Muscle of back (tissue), 13 donors: ENCODE results near the gene NCAPG2. TPM values are rescaled to one million over a fixed set of nuclear protein-coding genes. Genes with fewer than 3 reads are reported as not detected.

Experiments
- DNase-seq, 3 donors: peaks; one replicate each; pipeline versions ENCODE4 v3.0.0 to v3.0.0-alpha.2; 2013
- long read RNA-seq, 9 donors: transcript quantifications; one replicate each; lab custom pipeline, GENCODE V29; 2026
- polyA plus RNA-seq, 10 donors: library from polyadenylated mRNA; unstranded; fragments of 120-200 nt; gene quantifications; one replicate each; pipeline ENCODE4 v1.2.1, GENCODE V29; 2013; ENCODE audit not compliant: insufficient read length in 10 of 10

NCAPG2 gene
- 10 to 100 TPM; 12.2 to 20.7 (median 15.7) TPM for polyA plus RNA-seq
- long read RNA-seq, donor 1, result 0 reads
- long read RNA-seq, donor 2, result 0 reads
- long read RNA-seq, donor 3, result 0 reads
- long read RNA-seq, donor 4, partial matches to known transcripts, result 0 of 1 reads
- long read RNA-seq, donor 4, other reads (novel, unspliced or antisense), result 0 of 1 reads
- long read RNA-seq, donor 5, result 0 reads
- long read RNA-seq, donor 6, result 0 reads
- long read RNA-seq, donor 7, partial matches to known transcripts, result 0 of 2 reads
- long read RNA-seq, donor 7, other reads (novel, unspliced or antisense), result 0 of 2 reads
- long read RNA-seq, donor 8, partial matches to known transcripts, result 0 of 1 reads
- long read RNA-seq, donor 8, other reads (novel, unspliced or antisense), result 0 of 1 reads
- long read RNA-seq, donor 9, result 0 reads

DNA sequence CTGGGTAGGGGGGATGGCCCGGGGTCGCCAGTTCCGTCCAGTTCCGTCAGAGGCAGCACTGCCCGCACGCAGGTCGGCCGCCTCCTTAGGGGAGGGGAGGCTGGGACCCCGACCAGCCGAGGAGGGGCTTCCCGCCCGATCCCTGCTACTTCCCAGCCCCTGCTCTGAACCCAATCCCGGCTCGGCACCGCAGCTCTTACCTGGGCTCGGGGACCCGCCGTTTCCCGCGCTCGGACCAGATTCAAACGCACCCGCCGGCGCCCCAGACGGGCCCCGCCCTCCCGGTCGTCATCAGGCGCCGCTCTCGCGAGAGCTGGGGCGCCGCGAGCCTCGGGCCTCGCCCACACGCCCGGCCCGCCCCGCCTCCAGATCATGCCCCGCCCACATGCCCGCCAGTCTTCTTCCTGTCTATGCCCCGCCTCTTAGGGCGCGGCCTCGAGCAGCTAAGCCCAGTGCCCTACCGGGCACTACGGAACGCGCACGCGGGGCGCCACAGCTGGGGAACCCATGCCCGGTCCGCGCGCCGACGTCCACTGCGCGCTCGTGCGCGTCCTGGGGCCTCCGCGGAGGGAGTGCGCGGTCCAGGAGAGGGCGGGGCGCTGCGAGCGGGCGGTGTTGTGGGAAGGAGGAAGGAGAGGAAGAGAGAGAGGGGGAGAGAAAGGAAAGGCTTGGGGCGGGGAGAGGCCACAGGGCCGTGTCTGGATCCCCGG is at the start of gene NCAPG2:
Gene NCAPG2, minus strand, starts transcription at position 281 of the 710 bp plus-strand sequence. CDS start 2,905 bp downstream, outside the sequence.
- DNase-seq, result peak; percentile 97 to 99 (median 97)

GRCh38 chr7:158753900-158754299 is 49.3 kb upstream of the NCAPG2 start:
- DNase-seq, result no peak

DNA sequence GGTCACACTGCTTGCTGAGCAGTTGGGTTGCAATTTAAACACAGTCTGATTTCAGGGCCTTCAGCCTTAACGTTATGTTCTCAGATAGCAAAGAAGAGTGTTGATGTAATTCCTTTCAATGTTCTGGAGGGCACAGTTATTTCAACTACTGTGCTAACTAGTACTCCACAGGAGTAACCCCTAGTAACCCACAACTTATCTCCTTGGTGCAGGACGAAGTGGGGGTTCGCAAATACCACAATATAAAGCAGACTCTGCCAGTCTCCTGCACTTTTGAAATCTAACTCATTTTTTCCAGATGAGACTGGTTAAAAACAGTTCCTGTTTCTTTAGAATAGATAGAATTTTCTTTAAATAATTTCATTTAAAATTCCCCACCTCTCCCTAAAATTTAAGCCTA is 47.1 kb upstream of the NCAPG2 start:
- no peak for DNase-seq

GRCh38 chr7:158751199-158751598 is 46.6 kb upstream of the NCAPG2 start:
- DNase-seq, result no peak

DNA sequence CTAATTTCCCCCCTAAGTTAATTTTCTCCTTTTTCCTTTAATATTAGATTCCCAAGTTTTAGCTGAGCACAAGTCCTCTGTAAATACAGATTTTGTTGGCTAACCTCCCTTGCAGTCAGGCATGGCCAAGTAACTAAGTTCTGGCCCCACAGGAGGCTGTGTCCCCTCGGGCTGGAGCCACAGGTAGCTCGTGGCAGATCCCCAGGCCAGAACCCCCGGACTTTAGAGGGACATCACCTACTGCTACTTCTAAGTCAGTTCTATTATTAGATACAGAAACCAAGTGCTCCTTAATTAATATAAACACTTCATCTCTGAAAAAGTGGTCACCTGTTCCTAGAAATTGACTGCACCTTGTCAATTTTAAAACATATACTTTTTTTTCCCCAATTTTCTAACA is 46.1 kb upstream of the NCAPG2 start:
- DNase-seq, result no peak

GRCh38 chr7:158749396-158749795 is 44.8 kb upstream of the NCAPG2 start:
- no peak for DNase-seq

DNA sequence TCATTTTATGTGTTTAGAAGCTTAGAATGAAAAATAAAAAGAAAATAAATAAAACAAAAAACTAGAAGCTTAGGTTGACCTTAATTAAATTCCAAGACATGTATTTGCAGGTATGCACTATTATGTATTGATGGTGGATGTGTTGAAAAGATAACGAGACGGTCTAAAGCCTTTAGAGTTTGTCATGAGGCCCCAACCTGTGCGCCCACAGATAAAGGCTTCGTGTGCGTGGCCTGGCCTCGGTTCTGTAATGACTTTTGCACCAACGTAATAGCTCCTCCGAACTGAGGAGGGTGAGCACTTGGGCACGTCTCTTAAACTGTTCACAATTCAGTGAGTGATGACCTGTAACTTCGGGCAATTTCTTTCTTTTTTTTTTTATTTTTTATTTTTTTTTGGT is 43.7 kb upstream of the NCAPG2 start:
- DNase-seq, result no peak

DNA sequence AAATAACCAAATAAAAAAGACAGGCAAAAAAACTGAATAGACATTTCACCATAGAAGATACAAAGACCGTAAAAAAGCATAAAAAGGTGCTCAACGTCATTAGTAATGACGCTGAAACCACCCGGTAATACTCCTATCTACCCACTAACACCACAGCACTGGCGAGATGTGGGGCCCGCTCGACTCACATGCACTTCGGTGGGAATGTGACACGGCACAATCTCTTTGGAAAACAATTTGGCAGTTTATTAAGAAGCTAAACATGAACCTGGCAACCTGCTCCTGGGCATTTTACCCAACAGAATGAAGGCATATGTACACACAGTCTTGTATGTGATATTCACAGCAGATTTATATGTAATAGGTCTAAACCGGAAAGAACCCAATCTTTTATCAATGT is 42.8 kb upstream of the NCAPG2 start:
- no peak for DNase-seq

- DNase-seq, result no peak
These were observed 42.4 kb upstream of the NCAPG2 start for GRCh38 chr7:158746957-158747356.

- no peak for DNase-seq
These were observed 40.6 kb upstream of the NCAPG2 start for GRCh38 chr7:158745057-158745715.

- DNase-seq, result no peak
These were observed 39.5 kb upstream of the NCAPG2 start for GRCh38 chr7:158744070-158744469.

DNA sequence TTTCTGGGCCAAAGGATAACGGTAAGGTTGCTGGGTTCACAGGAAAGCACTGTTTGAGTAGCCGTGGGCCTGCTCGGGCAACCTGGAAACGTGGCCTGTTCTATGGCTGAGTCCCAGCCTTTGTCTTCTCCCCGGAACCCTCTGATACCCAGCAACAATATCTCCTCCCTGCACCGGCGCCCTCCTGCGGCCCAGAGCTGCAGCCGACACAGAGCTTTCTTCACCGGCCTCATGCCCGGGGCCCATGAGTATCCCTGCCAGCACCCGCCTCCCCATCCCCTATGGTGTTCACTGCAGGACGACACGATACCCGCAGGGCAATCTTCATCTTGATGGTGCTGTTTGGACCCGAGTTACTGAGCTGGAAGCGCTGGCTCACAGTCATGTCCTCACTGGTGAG is 38.6 kb upstream of the NCAPG2 start:
- DNase-seq, result no peak

DNA sequence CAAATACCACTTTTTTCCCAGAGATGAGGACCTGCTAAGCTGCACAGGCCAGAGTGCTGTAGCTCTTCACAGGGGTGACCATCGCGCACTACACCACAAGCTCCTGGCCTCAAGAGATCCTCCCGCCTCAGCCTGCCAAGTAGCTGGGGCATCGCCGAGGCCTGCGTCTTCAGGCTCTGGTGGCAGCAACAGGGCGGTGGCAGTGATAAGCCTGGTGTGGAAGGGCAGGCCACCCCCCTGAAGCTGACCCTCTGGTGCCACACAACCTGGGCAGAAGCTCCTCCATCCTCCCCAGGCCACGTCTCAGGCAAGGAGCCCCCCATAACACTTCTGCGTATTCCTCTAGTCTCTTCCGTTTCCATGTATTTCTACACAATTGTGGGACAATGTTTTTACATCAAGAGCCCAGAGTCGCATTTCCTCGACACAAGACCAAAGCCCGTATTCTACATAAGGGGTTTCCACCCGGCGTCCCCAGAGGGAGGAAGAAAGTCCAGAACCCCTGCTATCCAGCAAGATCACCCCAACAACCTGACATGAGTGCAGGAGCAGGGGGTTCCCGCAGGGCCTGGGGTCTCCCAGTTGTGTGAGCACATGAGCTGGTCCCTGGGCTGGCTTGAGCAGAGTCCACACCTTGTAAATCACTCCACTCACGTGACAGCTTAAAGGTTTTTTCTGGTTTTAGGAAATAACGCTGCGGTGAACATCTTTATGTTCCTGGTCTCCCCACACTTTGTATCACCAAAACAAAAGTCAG is 37.6 kb upstream of the NCAPG2 start:
- DNase-seq, result no peak

DNA sequence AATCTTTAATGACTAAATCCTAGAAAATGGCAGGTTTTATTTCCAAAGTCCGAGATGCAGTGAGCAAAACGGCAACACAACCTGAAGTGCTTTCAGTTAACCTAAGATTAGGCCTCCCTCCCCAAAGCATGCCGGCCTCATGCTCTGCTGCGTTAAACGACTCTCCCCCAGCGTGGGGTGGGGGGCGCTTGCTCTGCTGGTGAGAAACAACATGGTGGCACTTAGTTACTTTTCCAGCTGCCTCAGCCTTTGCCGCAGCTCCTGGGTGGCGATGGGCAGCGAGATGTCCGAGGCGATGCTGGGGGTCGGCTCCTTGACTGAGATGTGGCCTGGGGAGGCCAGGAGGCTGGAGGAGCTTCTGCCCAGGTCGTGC is 36.7 kb upstream of the NCAPG2 start:
- DNase-seq, result no peak

- peak in 1 of 3 donors; percentile 33 for DNase-seq
These were observed 36.2 kb upstream of the NCAPG2 start for GRCh38 chr7:158740657-158741293.

DNA sequence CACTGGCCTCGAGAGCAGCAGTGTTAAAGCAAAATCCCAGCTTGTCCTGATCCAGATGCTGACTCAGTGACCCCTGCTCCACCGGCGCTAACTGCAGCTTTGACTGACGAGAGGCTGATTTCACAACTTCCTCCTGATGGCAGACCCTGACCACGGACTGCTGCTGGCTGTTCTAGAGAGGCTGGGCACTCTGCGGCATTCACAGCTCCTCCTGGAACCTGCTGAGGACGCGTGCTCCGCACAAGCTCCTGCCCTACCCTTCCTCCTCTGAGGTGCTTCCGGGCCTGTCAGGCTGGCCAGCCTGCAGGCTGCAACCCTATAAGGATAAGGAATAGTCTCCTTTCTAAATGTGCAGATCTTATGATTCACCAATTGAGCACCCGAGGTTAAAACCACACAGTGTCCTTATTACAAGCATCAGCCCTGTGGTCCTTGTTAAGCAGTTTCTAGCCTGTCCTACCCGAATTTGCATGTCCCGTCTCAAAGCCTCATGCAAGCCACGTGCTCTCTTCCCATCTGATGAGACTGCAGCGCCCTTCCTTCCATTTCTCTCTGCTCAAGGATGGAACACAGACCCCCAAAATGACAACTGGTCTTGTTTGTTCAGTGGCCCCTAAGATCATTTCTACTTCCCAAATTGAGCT is 35.5 kb upstream of the NCAPG2 start:
- DNase-seq, result peak in 2 of 3 donors; percentile 26 to 35

DNA sequence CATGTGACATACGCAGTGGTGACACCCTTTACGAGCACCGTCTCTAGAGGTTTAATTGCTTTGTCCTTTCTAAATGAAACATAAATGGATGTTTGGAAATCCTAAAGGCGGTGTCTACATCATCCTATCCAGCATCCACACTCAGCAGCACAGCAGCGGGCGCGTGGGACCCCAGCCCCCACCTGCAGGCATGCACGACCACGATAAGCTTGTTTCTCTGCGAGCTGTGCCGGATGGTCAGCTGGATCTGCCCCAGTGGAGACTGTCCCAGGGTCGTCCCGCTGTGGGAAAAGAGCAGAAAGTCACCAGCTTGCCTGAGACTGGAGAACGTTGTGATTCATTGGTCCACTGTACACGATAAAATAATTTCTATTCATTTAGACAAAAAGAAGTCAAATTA is 34.2 kb upstream of the NCAPG2 start:
- no peak for DNase-seq

- DNase-seq, result no peak
These were observed 32.6 kb upstream of the NCAPG2 start for GRCh38 chr7:158737064-158737695.

- DNase-seq, result no peak
These were observed 31.3 kb upstream of the NCAPG2 start for GRCh38 chr7:158735935-158736334.

- DNase-seq, result no peak
These were observed 30.3 kb upstream of the NCAPG2 start for GRCh38 chr7:158734861-158735260.
